NCI-H774 (cell line): Measurements from ENCODE around the gene BCOR.
A peak's percentile ranks its signal among the peaks of the same experiment; 100 is the strongest.

Experiments
- DNase-seq: peaks from one replicate; lab custom pipeline; 2025; lab: John Stamatoyannopoulos, UW

Gene BCOR

GRCh38 chrX:40063555-40063954 is 34.2 kb downstream of the BCOR start:
- no peak for DNase-seq

GRCh38 chrX:40062525-40063155 is 35.1 kb downstream of the BCOR start:
- no peak for DNase-seq

GRCh38 chrX:40061871-40062524 is 35.8 kb downstream of the BCOR start:
- DNase-seq, result no peak

- DNase-seq, result no peak
Measured at GRCh38 chrX:40061005-40061404, 36.8 kb downstream of the BCOR start.

- DNase-seq, result no peak
Measured at GRCh38 chrX:40060356-40060845, 37.4 kb downstream of the BCOR start.

- peak; percentile 88 for DNase-seq
Measured at GRCh38 chrX:40058719-40059118, 39.0 kb downstream of the BCOR start.

GRCh38 chrX:40057405-40057804 is 40.4 kb downstream of the BCOR start:
- no peak for DNase-seq

- no peak for DNase-seq
Measured at GRCh38 chrX:40056420-40056819, 41.3 kb downstream of the BCOR start.

- no peak for DNase-seq
Measured at GRCh38 chrX:40055495-40055894, 42.3 kb downstream of the BCOR start.

GRCh38 chrX:40054793-40055192 is 43.0 kb downstream of the BCOR start:
- DNase-seq, result no peak

- DNase-seq, result no peak
Measured at GRCh38 chrX:40050532-40050931, 47.2 kb downstream of the BCOR start.

- DNase-seq, result no peak
Measured at GRCh38 chrX:40049084-40049641, 48.6 kb downstream of the BCOR start.

- DNase-seq, result no peak
Measured at GRCh38 chrX:40047485-40047884, 50.3 kb downstream of the BCOR start.

- DNase-seq, result no peak
Measured at GRCh38 chrX:40043895-40044294, 53.9 kb downstream of the BCOR start.

- DNase-seq, result no peak
Measured at GRCh38 chrX:40041915-40042314, 55.8 kb downstream of the BCOR start.

- DNase-seq, result no peak
Measured at GRCh38 chrX:40040686-40041461, 56.9 kb downstream of the BCOR start.

- DNase-seq, result no peak
Measured at GRCh38 chrX:40039887-40040286, 57.9 kb downstream of the BCOR start.

- DNase-seq, result no peak
Measured at GRCh38 chrX:40037367-40037766, 60.4 kb downstream of the BCOR start.

- no peak for DNase-seq
Measured at GRCh38 chrX:40035726-40036125, 62.0 kb downstream of the BCOR start.

- no peak for DNase-seq
Measured at GRCh38 chrX:40031911-40032310, 65.8 kb downstream of the BCOR start.

- DNase-seq, result no peak
Measured at GRCh38 chrX:40030205-40030604, 67.6 kb downstream of the BCOR start.

- no peak for DNase-seq
Measured at GRCh38 chrX:40022421-40022820, 75.3 kb downstream of the BCOR start.

- DNase-seq, result no peak
Measured at GRCh38 chrX:40021647-40022046, 76.1 kb downstream of the BCOR start.
